Suprapubic skin (tissue), 4 donors: Measurements from ENCODE around the gene RBM4B. TPM values are rescaled to one million over a fixed set of nuclear protein-coding genes. Genes with fewer than 3 reads are reported as not detected.

ENCODE experiments used
- total RNA-seq, 4 donors: library from RNA; depleted of rRNA; stranded (reverse); fragments of >200 nt; gene quantifications; one replicate each; pipeline ENCODE4 v1.1.0, GENCODE V29; 2016

The RBM4B gene
- total RNA-seq, 4 donors from 2014 or later = 16.7 to 27.1 (median 22.0) TPM

Other genes with a start within 250 kb of the RBM4B start
- gene MRPL11, start 239.0 kb downstream of the RBM4B start, total RNA-seq = 10 to 100 TPM; 22.0 to 42.0 (median 28.0) TPM
- gene PELI3, start 211.0 kb downstream of the RBM4B start, total RNA-seq = 10 to 100 TPM; 19.0 to 23.4 (median 20.5) TPM
- gene DPP3, start 197.5 kb downstream of the RBM4B start, total RNA-seq = 10 to 100 TPM; 12.2 to 23.0 (median 22.2) TPM
- gene BBS1, start 167.3 kb downstream of the RBM4B start, total RNA-seq = 10 to 100 TPM; 35.5 to 85.2 (median 57.0) TPM
- gene ZDHHC24, start 131.8 kb downstream of the RBM4B start, total RNA-seq = 10 to 100 TPM; 13.9 to 37.2 (median 15.3) TPM
- gene ACTN3, start 131.0 kb downstream of the RBM4B start, total RNA-seq = not detected
- 100 to 1,000 TPM in 1 of 4 donors, 10 to 100 TPM in 3; 61.6 to 114 (median 83.2) TPM for gene CTSF, start 109.3 kb downstream of the RBM4B start, total RNA-seq
- under 1 TPM in 2 of 4 donors, not detected in 2; 0.30 to 0.55 TPM for gene CCDC87, start 84.8 kb downstream of the RBM4B start, total RNA-seq
- 10 to 100 TPM; 14.1 to 36.3 (median 20.2) TPM for gene CCS, start 84.7 kb downstream of the RBM4B start, total RNA-seq
- gene RBM14, start 61.3 kb downstream of the RBM4B start, total RNA-seq = 10 to 100 TPM; 53.2 to 96.1 (median 84.5) TPM
- 10 to 100 TPM; 82.5 to 100.0 (median 91.4) TPM for gene RBM4, start 39.2 kb downstream of the RBM4B start, total RNA-seq
- 100 to 1,000 TPM; 337 to 544 (median 450) TPM for gene SPTBN2, start 51.3 kb upstream of the RBM4B start, total RNA-seq
- 10 to 100 TPM; 32.2 to 54.4 (median 42.8) TPM for gene RCE1, start 165.6 kb upstream of the RBM4B start, total RNA-seq
- 1 to 10 TPM; 6.0 to 8.5 (median 8.3) TPM for gene LRFN4, start 179.2 kb upstream of the RBM4B start, total RNA-seq